Skeletal muscle satellite cell (primary cell): Measurements from ENCODE around the gene SLC35D3.
"Not testable (repeated sequence)": the region's sequence is repeated elsewhere in the genome, so short reads cannot be mapped to it uniquely, and the experiment has no call there.

Experiments used
- H3K27me3 ChIP-seq: 2 replicates; pipeline ENCODE4 v1.7.0; 2013; ENCODE audit warnings: low read length; ENCODE audit not compliant: control insufficient read depth, insufficient read depth
- H3K36me3 ChIP-seq: 2 replicates; pipeline ENCODE4 v1.7.0; 2013; ENCODE audit warnings: mild to moderate bottlenecking, control low read depth, low read length; ENCODE audit not compliant: insufficient read depth
- H3K4me1 ChIP-seq: 2 replicates; pipeline ENCODE4 v1.7.0; 2013; ENCODE audit warnings: low read length; ENCODE audit not compliant: control insufficient read depth, insufficient read depth
- H3K4me2 ChIP-seq: 2 replicates; pipeline ENCODE4 v1.7.0; 2013; ENCODE audit warnings: mild to moderate bottlenecking, low read length
- H3K4me3 ChIP-seq: 2 replicates; pipeline ENCODE4 v1.7.0; 2013; ENCODE audit warnings: low read length
- H3K9ac ChIP-seq: 2 replicates; pipeline ENCODE4 v1.7.0; 2013; ENCODE audit warnings: mild to moderate bottlenecking, low read depth, low read length, moderate library complexity
- H3K9me3 ChIP-seq: replicated peaks from 2 replicates; pipeline ENCODE4 v1.7.0; 2013; ENCODE audit warnings: mild to moderate bottlenecking, control low read depth, low read length

The SLC35D3 gene

GRCh38 chr6:136926383-136926782 lies 4.3 kb downstream of the SLC35D3 start:
- Histone ChIP-seq H3K36me3 (no peaks in the 10 kb centered on the region), H3K27me3 (peaks cover 36% of the 10 kb centered on the region), H3K4me3 (no peak overlapping the region), H3K4me1 (peaks cover 18% of the 10 kb centered on the region), H3K9ac (no peak overlapping the region), H3K9me3 (no peaks in the 10 kb centered on the region), H3K4me2 (no peak overlapping the region)

- peaks cover 9% of the 10 kb centered on the region for H3K4me1 ChIP-seq
- H3K36me3 ChIP-seq: no peaks in the 10 kb centered on the region
- H3K4me3 ChIP-seq: no peak overlapping the region
- H3K9ac ChIP-seq: no peak overlapping the region
- H3K9me3 ChIP-seq: no peaks in the 10 kb centered on the region
- peaks cover 27% of the 10 kb centered on the region for H3K27me3 ChIP-seq
- H3K4me2 ChIP-seq: no peak overlapping the region
These were observed 5.2 kb downstream of the SLC35D3 start for GRCh38 chr6:136927292-136927691.

- H3K9me3 ChIP-seq: no peaks in the 10 kb centered on the region
- no peak overlapping the region for H3K9ac ChIP-seq
- no peaks in the 10 kb centered on the region for H3K36me3 ChIP-seq
- H3K4me3 ChIP-seq: no peak overlapping the region
- peaks cover 3% of the 10 kb centered on the region for H3K27me3 ChIP-seq
- no peaks in the 10 kb centered on the region for H3K4me1 ChIP-seq
- no peak overlapping the region for H3K4me2 ChIP-seq
These were observed 8.4 kb downstream of the SLC35D3 start for GRCh38 chr6:136930528-136930927.

- peaks cover 4% of the 10 kb centered on the region for H3K27me3 ChIP-seq
- no peaks in the 10 kb centered on the region for H3K36me3 ChIP-seq
- H3K9ac ChIP-seq: no peak overlapping the region
- H3K4me2 ChIP-seq: no peak overlapping the region
- no peaks in the 10 kb centered on the region for H3K9me3 ChIP-seq
- no peak overlapping the region for H3K4me3 ChIP-seq
- H3K4me1 ChIP-seq: no peaks in the 10 kb centered on the region
These were observed 10.5 kb downstream of the SLC35D3 start for GRCh38 chr6:136932599-136932998.

- Histone ChIP-seq H3K27me3 (no peaks in the 10 kb centered on the region), H3K4me2 (no peak overlapping the region), H3K9me3 (no peaks in the 10 kb centered on the region), H3K4me1 (no peaks in the 10 kb centered on the region), H3K9ac (no peak overlapping the region), H3K36me3 (no peaks in the 10 kb centered on the region), H3K4me3 (no peak overlapping the region)
These were observed 23.0 kb downstream of the SLC35D3 start for GRCh38 chr6:136945072-136945471.

- Histone ChIP-seq H3K9me3 (no peaks in the 10 kb centered on the region), H3K4me1 (no peaks in the 10 kb centered on the region), H3K4me2 (no peak overlapping the region), H3K4me3 (no peak overlapping the region), H3K36me3 (no peaks in the 10 kb centered on the region), H3K9ac (no peak overlapping the region), H3K27me3 (no peaks in the 10 kb centered on the region)
These were observed 23.6 kb downstream of the SLC35D3 start for GRCh38 chr6:136945711-136946121.

GRCh38 chr6:136947037-136947436 lies 24.9 kb downstream of the SLC35D3 start:
- H3K27me3 ChIP-seq: no peaks in the 10 kb centered on the region
- no peak overlapping the region for H3K4me2 ChIP-seq
- no peaks in the 10 kb centered on the region for H3K4me1 ChIP-seq
- H3K4me3 ChIP-seq: no peak overlapping the region
- H3K9ac ChIP-seq: no peak overlapping the region
- H3K9me3 ChIP-seq: no peaks in the 10 kb centered on the region
- no peaks in the 10 kb centered on the region for H3K36me3 ChIP-seq

GRCh38 chr6:136949957-136950356 lies 27.9 kb downstream of the SLC35D3 start:
- H3K4me2 ChIP-seq, H3K4me3 ChIP-seq, H3K4me1 ChIP-seq, H3K36me3 ChIP-seq, H3K27me3 ChIP-seq, H3K9ac ChIP-seq, H3K9me3 ChIP-seq: not testable (repeated sequence)

GRCh38 chr6:136950436-136951126 lies 28.5 kb downstream of the SLC35D3 start:
- no peaks in the 10 kb centered on the region for H3K36me3 ChIP-seq
- H3K4me3 ChIP-seq: no peak overlapping the region
- H3K9me3 ChIP-seq: no peaks in the 10 kb centered on the region
- no peaks in the 10 kb centered on the region for H3K4me1 ChIP-seq
- no peaks in the 10 kb centered on the region for H3K27me3 ChIP-seq
- H3K4me2 ChIP-seq: no peak overlapping the region
- no peak overlapping the region for H3K9ac ChIP-seq

- no peaks in the 10 kb centered on the region for H3K4me1 ChIP-seq
- H3K9ac ChIP-seq: no peak overlapping the region
- H3K4me2 ChIP-seq: no peak overlapping the region
- no peaks in the 10 kb centered on the region for H3K27me3 ChIP-seq
- H3K36me3 ChIP-seq: no peaks in the 10 kb centered on the region
- no peak overlapping the region for H3K4me3 ChIP-seq
- H3K9me3 ChIP-seq: no peaks in the 10 kb centered on the region
These were observed 30.7 kb downstream of the SLC35D3 start for GRCh38 chr6:136952714-136953260.

GRCh38 chr6:136955123-136955522 lies 33.0 kb downstream of the SLC35D3 start:
- no peak overlapping the region for H3K9ac ChIP-seq
- H3K9me3 ChIP-seq: no peaks in the 10 kb centered on the region
- H3K27me3 ChIP-seq: no peaks in the 10 kb centered on the region
- no peak overlapping the region for H3K4me3 ChIP-seq
- no peak overlapping the region for H3K4me2 ChIP-seq
- H3K4me1 ChIP-seq: no peaks in the 10 kb centered on the region
- no peaks in the 10 kb centered on the region for H3K36me3 ChIP-seq
